GM21528 (cell line): ENCODE results near the gene RIPOR1.

Experiments
- ATAC-seq: cut with Tn5 transposase; IDR thresholded peaks from one replicate; pipeline ENCODE4 v1.9.1; 2021; ENCODE audit warnings: mild to moderate bottlenecking, moderate library complexity; ENCODE audit not compliant: unreplicated experiment, low FRiP score

RIPOR1 gene

GRCh38 chr16:67594956-67595355 is 66.3 kb downstream of the RIPOR1 start:
- ATAC-seq = no peak
